ENCODE measurements around the gene DGKH.

DGKH gene

DNA sequence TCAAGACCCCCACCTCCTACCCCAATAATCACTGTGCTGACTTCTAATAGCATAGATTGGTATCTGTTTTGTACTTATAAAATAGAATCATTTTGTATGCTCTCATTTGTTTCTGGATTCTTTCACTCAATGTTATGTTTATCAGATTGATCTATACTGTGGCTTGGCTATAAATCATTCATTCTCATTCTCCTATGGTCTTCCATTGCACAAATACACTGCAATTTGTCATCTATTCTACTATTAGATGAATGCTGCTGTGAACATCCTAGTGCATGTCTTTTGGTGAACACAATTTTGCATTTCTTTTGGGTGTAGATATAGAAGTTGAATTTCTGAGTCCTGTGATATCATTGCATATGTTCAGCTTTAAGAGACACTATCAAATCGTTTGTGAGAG lies 128.7 kb downstream of the DGKH start:
- H3K9ac ChIP-seq (ENCODE audit: low read length): no peak overlapping the region

DNA sequence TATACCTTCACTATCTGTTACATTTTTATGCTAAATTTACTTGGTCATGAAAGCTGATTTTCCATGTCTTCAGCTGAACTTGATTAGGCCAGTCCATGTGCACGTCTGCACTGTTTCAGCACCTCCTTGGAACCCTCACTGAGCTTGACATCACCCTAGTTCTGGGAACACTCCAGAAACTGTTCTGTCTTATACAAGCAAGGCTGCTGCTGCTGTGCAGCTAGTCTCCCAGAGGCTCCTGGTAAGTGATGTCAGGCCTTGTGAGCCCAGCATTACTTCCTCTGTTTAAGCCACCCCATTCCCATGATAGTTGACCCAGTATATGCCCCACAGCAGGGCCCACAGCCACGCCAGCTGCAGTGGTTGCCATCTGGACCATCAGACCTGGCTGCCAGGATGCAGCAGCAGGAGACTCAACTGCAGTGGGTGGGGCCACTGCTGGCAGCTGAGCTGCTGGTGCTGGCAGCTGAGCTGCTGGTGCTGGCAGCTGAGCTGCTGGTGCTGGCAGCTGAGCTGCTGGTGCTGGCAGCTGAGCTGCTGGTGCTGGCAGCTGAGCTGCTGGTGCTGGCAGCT lies 133.0 kb downstream of the DGKH start:
- Histone ChIP-seq H3K4me2 (ENCODE audit: low read length) (no peak overlapping the region), H3K79me2 (ENCODE audit: insufficient read depth, low read length) (no peaks in the 10 kb centered on the region), H3K4me3 (ENCODE audit: low read depth, low read length, poor library complexity, severe bottlenecking) (no peak overlapping the region), H3K9me3 (ENCODE audit: low read length) (no peaks in the 10 kb centered on the region), H3K9ac (ENCODE audit: low read length) (no peak overlapping the region), H4K20me1 (ENCODE audit: insufficient read depth, low read length) (no peaks in the 10 kb centered on the region), H3K9me2 (ENCODE audit: low read depth, low read length) (no peaks in the 10 kb centered on the region), H3K27me3 (ENCODE audit: insufficient read depth, low read length) (no peaks in the 10 kb centered on the region), H3F3A (ENCODE audit: insufficient read depth, low read length) (no peaks in the 10 kb centered on the region), H3K27ac (ENCODE audit: low read depth, low read length, poor library complexity, severe bottlenecking) (no peak overlapping the region), H2AFZ (ENCODE audit: low read length) (no peak overlapping the region), H3K4me1 (ENCODE audit: insufficient read depth, low read length, severe bottlenecking) (no peaks in the 10 kb centered on the region), H3K36me3 (ENCODE audit: insufficient read depth, low read length) (no peaks in the 10 kb centered on the region)
- TF ChIP-seq, protein P1, sequence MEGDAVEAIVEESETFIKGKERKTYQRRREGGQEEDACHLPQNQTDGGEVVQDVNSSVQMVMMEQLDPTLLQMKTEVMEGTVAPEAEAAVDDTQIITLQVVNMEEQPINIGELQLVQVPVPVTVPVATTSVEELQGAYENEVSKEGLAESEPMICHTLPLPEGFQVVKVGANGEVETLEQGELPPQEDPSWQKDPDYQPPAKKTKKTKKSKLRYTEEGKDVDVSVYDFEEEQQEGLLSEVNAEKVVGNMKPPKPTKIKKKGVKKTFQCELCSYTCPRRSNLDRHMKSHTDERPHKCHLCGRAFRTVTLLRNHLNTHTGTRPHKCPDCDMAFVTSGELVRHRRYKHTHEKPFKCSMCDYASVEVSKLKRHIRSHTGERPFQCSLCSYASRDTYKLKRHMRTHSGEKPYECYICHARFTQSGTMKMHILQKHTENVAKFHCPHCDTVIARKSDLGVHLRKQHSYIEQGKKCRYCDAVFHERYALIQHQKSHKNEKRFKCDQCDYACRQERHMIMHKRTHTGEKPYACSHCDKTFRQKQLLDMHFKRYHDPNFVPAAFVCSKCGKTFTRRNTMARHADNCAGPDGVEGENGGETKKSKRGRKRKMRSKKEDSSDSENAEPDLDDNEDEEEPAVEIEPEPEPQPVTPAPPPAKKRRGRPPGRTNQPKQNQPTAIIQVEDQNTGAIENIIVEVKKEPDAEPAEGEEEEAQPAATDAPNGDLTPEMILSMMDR (IDR thresholded peaks at IDR 0.05; ENCODE audit: low read length): no peak
- TF ChIP-seq EZH2 (IDR thresholded peaks at IDR 0.05; ENCODE audit: borderline replicate concordance, low read length): no peak

More for the DNA sequence above, 128.7 kb downstream of the DGKH start:
- no peaks in the 10 kb centered on the region; the same call in 1 of the 2 replicates for H3F3A ChIP-seq (ENCODE audit: insufficient read depth, low read length)
- no peaks in the 10 kb centered on the region for H3K79me2 ChIP-seq (ENCODE audit: insufficient read depth, low read length)
- H3K36me3 ChIP-seq (ENCODE audit: insufficient read depth, low read length): no peaks in the 10 kb centered on the region
- H3K27me3 ChIP-seq (ENCODE audit: insufficient read depth, low read length): no peaks in the 10 kb centered on the region
- H4K20me1 ChIP-seq (ENCODE audit: insufficient read depth, low read length): no peaks in the 10 kb centered on the region
- no peaks in the 10 kb centered on the region for H3K9me3 ChIP-seq (ENCODE audit: low read length)
- TF ChIP-seq, protein P1 (IDR thresholded peaks at IDR 0.05; ENCODE audit: low read length): no peak
- TF ChIP-seq EZH2 (IDR thresholded peaks at IDR 0.05; ENCODE audit: borderline replicate concordance, low read length): no peak
- no peak overlapping the region for H2AFZ ChIP-seq (ENCODE audit: low read length)
- H3K27ac ChIP-seq (ENCODE audit: low read depth, low read length, poor library complexity, severe bottlenecking): no peak overlapping the region
- no peaks in the 10 kb centered on the region for H3K9me2 ChIP-seq (ENCODE audit: low read depth, low read length)
- H3K4me2 ChIP-seq (ENCODE audit: low read length): no peak overlapping the region
- no peaks in the 10 kb centered on the region for H3K4me1 ChIP-seq (ENCODE audit: insufficient read depth, low read length, severe bottlenecking)
- no peak overlapping the region for H3K4me3 ChIP-seq (ENCODE audit: low read depth, low read length, poor library complexity, severe bottlenecking)

DNA sequence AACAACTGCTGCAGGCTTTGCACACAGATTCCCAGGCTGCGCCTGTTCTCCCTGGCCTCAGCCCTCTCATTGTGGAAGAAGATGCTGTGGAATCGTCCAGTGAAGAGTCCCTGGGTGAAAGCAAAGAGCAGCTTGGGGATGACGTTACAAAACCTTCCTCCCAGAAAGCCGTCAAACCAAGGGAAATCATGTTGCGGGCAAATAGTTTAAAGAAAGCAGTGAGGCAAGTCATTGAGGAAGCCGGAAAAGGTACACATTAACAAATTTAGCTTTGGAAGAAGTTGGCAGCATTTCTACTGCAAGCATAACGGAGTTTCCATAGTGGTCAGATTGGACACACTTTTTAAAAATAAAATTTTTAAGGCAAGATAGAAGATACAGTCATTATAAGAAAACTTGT lies 140.6 kb downstream of the DGKH start:
- Histone ChIP-seq H3F3A (ENCODE audit: insufficient read depth, low read length) (no peaks in the 10 kb centered on the region), H4K20me1 (ENCODE audit: insufficient read depth, low read length) (no peaks in the 10 kb centered on the region), H3K9ac (ENCODE audit: low read length) (no peak overlapping the region), H3K9me2 (ENCODE audit: low read depth, low read length) (no peaks in the 10 kb centered on the region), H3K36me3 (ENCODE audit: insufficient read depth, low read length) (no peaks in the 10 kb centered on the region), H3K27me3 (ENCODE audit: insufficient read depth, low read length) (no peaks in the 10 kb centered on the region), H3K79me2 (ENCODE audit: insufficient read depth, low read length) (no peaks in the 10 kb centered on the region), H3K4me2 (ENCODE audit: low read length) (no peak overlapping the region), H3K27ac (ENCODE audit: low read depth, low read length, poor library complexity, severe bottlenecking) (no peak overlapping the region), H2AFZ (ENCODE audit: low read length) (no peak overlapping the region), H3K4me1 (ENCODE audit: insufficient read depth, low read length, severe bottlenecking) (no peaks in the 10 kb centered on the region), H3K9me3 (ENCODE audit: low read length) (no peaks in the 10 kb centered on the region), H3K4me3 (ENCODE audit: low read depth, low read length, poor library complexity, severe bottlenecking) (no peak overlapping the region)
- TF ChIP-seq EZH2 (IDR thresholded peaks at IDR 0.05; ENCODE audit: borderline replicate concordance, low read length): no peak
- TF ChIP-seq, protein P1 (IDR thresholded peaks at IDR 0.05; ENCODE audit: low read length): no peak
